MM.1S (cell line): Measurements from ENCODE around the gene ELAC2.

Experiments used
- DNase-seq: peaks from one replicate; pipeline ENCODE4 v3.0.0-alpha.2; 2015
- H2AFZ ChIP-seq: fragments of 300-600 bp; sonication (generic); 2 replicates; pipeline ENCODE4 v1.6.0; 2016; ENCODE audit warnings: antibody characterized with exemption, low read length
- H3F3A ChIP-seq: fragments of 300-600 bp; sonication (generic); 2 replicates; pipeline ENCODE4 v1.6.1; 2016; ENCODE audit warnings: mild to moderate bottlenecking, antibody characterized with exemption, low read length, moderate library complexity, mixed read lengths; ENCODE audit not compliant: insufficient read depth
- H3K27ac ChIP-seq: fragments of 300-600 bp; sonication (generic); 2 replicates; pipeline ENCODE4 v1.5.1; 2016; ENCODE audit warnings: mild to moderate bottlenecking, low read length
- H3K27me3 ChIP-seq: fragments of 300-600 bp; sonication (generic); replicated peaks from 2 replicates; pipeline ENCODE4 v1.6.0; 2016; ENCODE audit warnings: low read length; ENCODE audit not compliant: insufficient read depth
- H3K36me3 ChIP-seq: fragments of 300-600 bp; sonication (generic); replicated peaks from 2 replicates; pipeline ENCODE4 v1.6.1; 2016; ENCODE audit warnings: mild to moderate bottlenecking, low read length, mixed read lengths; ENCODE audit not compliant: insufficient read depth
- H3K4me1 ChIP-seq: fragments of 300-600 bp; sonication (generic); 2 replicates; pipeline ENCODE4 v1.6.1; 2016; ENCODE audit warnings: low read length, mixed read lengths
- H3K4me2 ChIP-seq: fragments of 300-600 bp; sonication (generic); 2 replicates; pipeline ENCODE4 v1.6.0; 2016; ENCODE audit warnings: low read depth, low read length
- H3K4me3 ChIP-seq: fragments of 300-600 bp; sonication (generic); 2 replicates; pipeline ENCODE4 v1.5.1; 2016; ENCODE audit warnings: low read length, mixed read lengths
- H3K79me2 ChIP-seq: fragments of 300-600 bp; sonication (generic); 2 replicates; pipeline ENCODE4 v1.6.1; 2016; ENCODE audit warnings: mixed run types, low read length, mixed read lengths
- H3K9ac ChIP-seq: fragments of 300-600 bp; sonication (generic); 2 replicates; pipeline ENCODE4 v1.6.1; 2016; ENCODE audit warnings: low read length, mixed read lengths
- H3K9me2 ChIP-seq: fragments of 300-600 bp; sonication (generic); replicated peaks from 2 replicates; pipeline ENCODE4 v1.6.1; 2016; ENCODE audit warnings: mild to moderate bottlenecking, low read length, mixed read lengths; ENCODE audit not compliant: insufficient read depth
- H3K9me3 ChIP-seq: fragments of 300-600 bp; sonication (generic); replicated peaks from 2 replicates; pipeline ENCODE4 v1.6.1; 2016; ENCODE audit warnings: mild to moderate bottlenecking, low read length, mixed read lengths; ENCODE audit not compliant: insufficient read depth
- H4K20me1 ChIP-seq: fragments of 300-600 bp; sonication (generic); 2 replicates; pipeline ENCODE4 v1.6.1; 2016; ENCODE audit warnings: mild to moderate bottlenecking, low read length, moderate library complexity, mixed read lengths; ENCODE audit not compliant: insufficient read depth
- EZH2 ChIP-seq: fragments of 300-600 bp; sonication (generic); optimal IDR thresholded peaks from 2 replicates; pipeline ENCODE3; 2017; ENCODE audit warnings: low read depth, mild to moderate bottlenecking, antibody characterized with exemption, low read length, mixed read lengths
- EZH2phosphoT487 ChIP-seq: fragments of 300-600 bp; sonication (generic); IDR thresholded peaks from 2 replicates; pipeline ENCODE4 v1.6.1; 2018; ENCODE audit warnings: antibody characterized with exemption, low read length
- TF ChIP-seq, protein P1 (sequence below): fragments of 300-600 bp; sonication (generic); IDR thresholded peaks from 2 replicates; pipeline ENCODE4 v1.5.1; 2016; ENCODE audit warnings: antibody characterized with exemption, low read length, mixed read lengths

The ELAC2 gene

DNA sequence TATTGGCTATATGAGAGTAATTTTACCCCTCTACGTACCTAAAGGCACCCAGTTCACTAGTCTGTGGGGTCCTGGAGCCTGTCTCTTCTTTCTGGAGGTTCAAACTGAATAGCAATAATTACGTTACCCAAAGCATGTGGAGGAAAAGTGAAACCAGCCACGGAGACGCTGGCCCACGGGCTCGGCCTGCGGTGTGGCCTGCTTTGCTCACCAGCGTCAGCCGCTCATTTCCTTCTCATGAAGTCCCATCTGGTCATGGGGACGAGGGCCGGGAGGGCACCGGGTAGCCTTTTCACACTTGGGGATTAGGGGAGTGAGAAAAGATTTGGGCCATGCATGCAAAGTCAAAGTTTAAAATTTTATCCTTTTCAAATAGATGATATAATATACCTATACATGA is 26.9 kb downstream of the ELAC2 start:
- Histone ChIP-seq H3K4me3 (no peak overlapping the region), H3K27me3 (no peaks in the 10 kb centered on the region), H3K36me3 (peaks cover 19% of the 10 kb centered on the region), H3K27ac (no peak overlapping the region), H3F3A (no peaks in the 10 kb centered on the region), H3K4me1 (no peaks in the 10 kb centered on the region), H3K4me2 (no peak overlapping the region), H3K79me2 (no peaks in the 10 kb centered on the region), H4K20me1 (no peaks in the 10 kb centered on the region), H3K9me3 (no peaks in the 10 kb centered on the region), H2AFZ (no peak overlapping the region), H3K9ac (no peak overlapping the region), H3K9me2 (no peaks in the 10 kb centered on the region)
- DNase-seq = no peak
- TF ChIP-seq EZH2 = no peak
- TF ChIP-seq, protein P1, sequence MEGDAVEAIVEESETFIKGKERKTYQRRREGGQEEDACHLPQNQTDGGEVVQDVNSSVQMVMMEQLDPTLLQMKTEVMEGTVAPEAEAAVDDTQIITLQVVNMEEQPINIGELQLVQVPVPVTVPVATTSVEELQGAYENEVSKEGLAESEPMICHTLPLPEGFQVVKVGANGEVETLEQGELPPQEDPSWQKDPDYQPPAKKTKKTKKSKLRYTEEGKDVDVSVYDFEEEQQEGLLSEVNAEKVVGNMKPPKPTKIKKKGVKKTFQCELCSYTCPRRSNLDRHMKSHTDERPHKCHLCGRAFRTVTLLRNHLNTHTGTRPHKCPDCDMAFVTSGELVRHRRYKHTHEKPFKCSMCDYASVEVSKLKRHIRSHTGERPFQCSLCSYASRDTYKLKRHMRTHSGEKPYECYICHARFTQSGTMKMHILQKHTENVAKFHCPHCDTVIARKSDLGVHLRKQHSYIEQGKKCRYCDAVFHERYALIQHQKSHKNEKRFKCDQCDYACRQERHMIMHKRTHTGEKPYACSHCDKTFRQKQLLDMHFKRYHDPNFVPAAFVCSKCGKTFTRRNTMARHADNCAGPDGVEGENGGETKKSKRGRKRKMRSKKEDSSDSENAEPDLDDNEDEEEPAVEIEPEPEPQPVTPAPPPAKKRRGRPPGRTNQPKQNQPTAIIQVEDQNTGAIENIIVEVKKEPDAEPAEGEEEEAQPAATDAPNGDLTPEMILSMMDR = no peak
- TF ChIP-seq EZH2phosphoT487 = no peak

DNA sequence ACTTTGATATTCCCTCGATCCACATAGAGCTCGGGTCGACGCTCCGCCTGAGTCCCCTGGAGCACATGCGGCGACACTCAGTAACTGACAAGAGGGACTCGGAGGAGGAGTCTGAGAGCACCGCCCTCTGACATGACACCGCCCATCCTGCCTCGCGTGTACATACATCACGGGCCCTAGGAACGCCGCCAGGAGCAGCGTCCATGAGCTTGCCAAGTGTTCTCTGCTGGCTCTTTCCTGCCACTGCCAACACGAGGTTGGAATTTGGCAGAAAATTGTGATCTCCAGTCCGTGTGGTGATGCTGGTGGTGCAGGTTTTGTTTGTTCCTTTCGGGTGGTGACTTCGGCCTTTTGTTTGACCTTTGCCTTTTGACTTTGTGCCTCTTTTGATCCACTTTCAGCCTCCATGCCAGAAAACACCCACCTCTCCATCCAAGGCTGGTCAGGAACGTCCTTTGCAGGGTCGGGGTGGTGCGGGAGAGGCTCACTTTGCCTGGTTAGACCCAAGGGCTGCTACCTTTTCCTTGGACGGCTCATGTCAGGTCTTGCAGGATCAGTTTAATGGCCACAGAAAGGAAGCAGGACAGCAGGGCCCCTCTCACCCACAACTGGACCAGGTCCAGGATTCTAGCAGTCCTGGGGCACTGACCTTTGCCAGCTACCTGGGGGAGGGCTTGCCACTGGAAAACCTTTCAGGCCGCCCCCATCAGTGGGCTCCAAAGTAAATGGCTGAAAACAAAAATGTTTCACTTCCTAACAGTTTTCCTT is 27.6 kb downstream of the ELAC2 start:
- H3K36me3 ChIP-seq = peaks cover 13% of the 10 kb centered on the region
- H2AFZ ChIP-seq = no peak overlapping the region
- TF ChIP-seq EZH2 (no peak), EZH2phosphoT487 (no peak)
- TF ChIP-seq, protein P1 = no peak

DNA sequence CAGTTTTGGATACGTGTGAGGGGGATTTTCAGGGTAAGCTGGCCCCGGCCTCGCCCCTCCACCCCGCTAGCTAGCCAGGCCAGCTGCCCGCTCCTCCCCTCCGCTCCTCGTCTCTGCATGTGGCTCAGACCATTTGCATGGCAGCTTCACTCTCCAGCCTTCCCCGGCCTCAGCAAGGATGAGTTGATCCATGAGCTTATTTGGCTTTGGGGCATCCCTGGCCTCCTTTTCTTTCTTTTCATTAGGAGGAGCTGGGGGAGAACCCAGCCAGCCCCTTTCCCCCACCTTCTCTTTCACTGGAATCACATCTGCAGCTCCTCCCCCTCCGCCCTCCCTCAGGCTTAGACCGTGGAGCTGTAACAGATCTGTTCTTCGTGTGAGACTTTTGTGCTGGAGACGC is 30.7 kb downstream of the ELAC2 start:
- no peaks in the 10 kb centered on the region for H3K9me3 ChIP-seq
- no peak overlapping the region for H3K4me2 ChIP-seq
- no peaks in the 10 kb centered on the region for H3K79me2 ChIP-seq
- H3K4me1 ChIP-seq = no peaks in the 10 kb centered on the region
- DNase-seq = no peak
- H3K9ac ChIP-seq = no peak overlapping the region
- no peak overlapping the region for H2AFZ ChIP-seq
- H4K20me1 ChIP-seq = no peaks in the 10 kb centered on the region
- no peaks in the 10 kb centered on the region for H3K27me3 ChIP-seq
- H3K9me2 ChIP-seq = no peaks in the 10 kb centered on the region
- peaks cover 3% of the 10 kb centered on the region; the same call in 1 of the 2 replicates for H3K36me3 ChIP-seq
- TF ChIP-seq, protein P1 = no peak
- no peak for TF ChIP-seq EZH2phosphoT487
- TF ChIP-seq EZH2 = no peak
- no peak overlapping the region for H3K4me3 ChIP-seq
- no peak overlapping the region for H3K27ac ChIP-seq
- no peaks in the 10 kb centered on the region for H3F3A ChIP-seq

More for the DNA sequence above, 27.6 kb downstream of the ELAC2 start:
- Histone ChIP-seq H3K27me3 (no peaks in the 10 kb centered on the region), H3K4me3 (no peak overlapping the region), H3K9ac (no peak overlapping the region), H3K9me2 (no peaks in the 10 kb centered on the region), H3K9me3 (no peaks in the 10 kb centered on the region), H3K4me1 (no peaks in the 10 kb centered on the region), H3K4me2 (no peak overlapping the region), H3F3A (no peaks in the 10 kb centered on the region), H3K27ac (no peak overlapping the region), H4K20me1 (no peaks in the 10 kb centered on the region), H3K79me2 (no peaks in the 10 kb centered on the region)
- DNase-seq = no peak
